NCI-H82 (cell line): Measurements from ENCODE around the gene HBD.
"Not testable (repeated sequence)": the region's sequence is repeated elsewhere in the genome, so short reads cannot be mapped to it uniquely, and the experiment has no call there.

Experiments
- DNase-seq: peaks from one replicate; lab custom pipeline; 2025; lab: John Stamatoyannopoulos, UW

The HBD gene

GRCh38 chr11:5253440-5253839 is 19.2 kb upstream of the HBD start:
- not testable (repeated sequence) for DNase-seq

GRCh38 chr11:5252919-5253265 is 18.6 kb upstream of the HBD start:
- no peak for DNase-seq

GRCh38 chr11:5252192-5252918 is 18.1 kb upstream of the HBD start:
- DNase-seq = no peak

GRCh38 chr11:5251746-5252145 is 17.5 kb upstream of the HBD start:
- DNase-seq = no peak

- no peak for DNase-seq
Observed at GRCh38 chr11:5250543-5251204, 16.4 kb upstream of the HBD start.

- not testable (repeated sequence) for DNase-seq
Observed at GRCh38 chr11:5249807-5250396, 15.6 kb upstream of the HBD start, which contains the start of gene HBG1. Gene HBG1 (minus strand): TSS chr11:5249857. CDS start chr11:5249804, 53 bp downstream.

GRCh38 chr11:5248498-5248897 is 14.2 kb upstream of the HBD start:
- not testable (repeated sequence) for DNase-seq

GRCh38 chr11:5247472-5248192 is 13.3 kb upstream of the HBD start:
- no peak for DNase-seq

- no peak for DNase-seq
Observed at GRCh38 chr11:5246772-5247471, 12.6 kb upstream of the HBD start.

- DNase-seq = no peak
Observed at GRCh38 chr11:5245155-5245554, 10.9 kb upstream of the HBD start.

- DNase-seq = no peak
Observed at GRCh38 chr11:5243816-5244180, 9.5 kb upstream of the HBD start.

GRCh38 chr11:5242933-5243815 is 8.9 kb upstream of the HBD start:
- no peak for DNase-seq

- no peak for DNase-seq
Observed at GRCh38 chr11:5242208-5242607, 7.9 kb upstream of the HBD start.

GRCh38 chr11:5241458-5241857 is 7.2 kb upstream of the HBD start:
- no peak for DNase-seq

- DNase-seq = no peak
Observed at GRCh38 chr11:5240458-5240857, 6.2 kb upstream of the HBD start.

- DNase-seq = no peak
Observed at GRCh38 chr11:5240056-5240455, 5.8 kb upstream of the HBD start.

GRCh38 chr11:5239046-5239445 is 4.8 kb upstream of the HBD start:
- no peak for DNase-seq

- no peak for DNase-seq
Observed at GRCh38 chr11:5238486-5238885, 4.2 kb upstream of the HBD start.

GRCh38 chr11:5237420-5237819 is 3.1 kb upstream of the HBD start:
- DNase-seq = no peak

GRCh38 chr11:5235364-5236095 is 1.2 kb upstream of the HBD start:
- DNase-seq = no peak
